Activated T-cell treated with anti-CD3 and anti-CD28 coated beads, Interleukin-2, amount 50 U/mL, for 48 hours (primary cell): Measurements from ENCODE around the gene PKDCC.
A peak's percentile ranks its signal among the peaks of the same experiment; 100 is the strongest.
"Not testable (repeated sequence)": the region's sequence is repeated elsewhere in the genome, so short reads cannot be mapped to it uniquely, and the experiment has no call there.

Experiments used
- DNase-seq, 2 experiments: peaks; one replicate each; pipeline ENCODE4 v3.0.0-alpha.2; 2020

PKDCC gene

DNA sequence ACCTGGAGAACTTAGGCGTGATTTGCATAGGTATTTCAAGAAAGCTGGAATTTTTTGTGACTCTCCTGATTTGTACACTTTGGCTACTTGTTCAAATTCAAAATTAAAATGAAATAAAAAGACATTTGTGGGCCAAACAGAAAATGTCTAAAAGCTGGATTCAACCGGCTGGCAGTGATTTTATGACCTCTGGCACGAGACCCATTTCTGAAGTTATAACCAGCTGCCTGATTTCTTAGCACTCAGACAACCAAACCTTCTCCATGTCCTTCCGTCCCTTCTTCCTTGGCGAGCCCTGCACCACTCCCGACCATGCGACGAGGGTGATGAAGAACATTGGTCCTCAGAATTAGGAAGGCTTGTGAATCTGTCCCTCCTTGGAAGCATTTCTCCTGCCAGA lies 19.7 kb downstream of the PKDCC start:
- DNase-seq = no peak

DNA sequence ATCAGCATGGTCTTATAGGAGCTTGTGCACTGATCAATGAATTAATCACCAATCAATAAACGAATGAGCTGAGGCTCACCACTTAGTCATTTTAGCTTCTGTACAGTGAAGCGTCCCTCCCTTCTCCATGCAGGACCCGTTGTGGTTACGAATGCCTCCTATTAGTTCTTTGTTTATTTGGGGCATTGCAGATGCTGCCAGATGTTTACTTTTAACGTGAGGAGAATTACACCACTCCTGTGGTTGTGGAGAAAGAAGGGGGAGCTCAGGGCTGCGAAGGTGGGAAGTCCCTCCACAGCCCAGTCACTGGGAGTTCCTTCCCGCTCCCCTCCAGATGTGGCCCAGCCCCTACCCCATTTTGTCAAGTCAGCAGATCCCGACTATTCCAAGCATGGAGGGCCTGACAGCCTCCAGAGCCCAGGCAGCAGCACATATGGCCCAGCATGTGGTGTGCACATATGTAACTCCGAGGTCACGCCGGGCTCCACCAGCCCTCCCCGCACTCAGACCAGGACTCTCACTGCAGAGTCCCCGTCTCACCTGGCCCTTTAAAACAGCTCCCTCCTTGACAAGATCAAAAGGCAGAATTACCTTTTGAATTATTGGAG lies 20.9 kb downstream of the PKDCC start:
- no peak for DNase-seq

GRCh38 chr2:42069568-42069967 lies 21.7 kb downstream of the PKDCC start:
- DNase-seq = no peak

GRCh38 chr2:42071791-42072190 lies 24.0 kb downstream of the PKDCC start:
- DNase-seq = no peak

DNA sequence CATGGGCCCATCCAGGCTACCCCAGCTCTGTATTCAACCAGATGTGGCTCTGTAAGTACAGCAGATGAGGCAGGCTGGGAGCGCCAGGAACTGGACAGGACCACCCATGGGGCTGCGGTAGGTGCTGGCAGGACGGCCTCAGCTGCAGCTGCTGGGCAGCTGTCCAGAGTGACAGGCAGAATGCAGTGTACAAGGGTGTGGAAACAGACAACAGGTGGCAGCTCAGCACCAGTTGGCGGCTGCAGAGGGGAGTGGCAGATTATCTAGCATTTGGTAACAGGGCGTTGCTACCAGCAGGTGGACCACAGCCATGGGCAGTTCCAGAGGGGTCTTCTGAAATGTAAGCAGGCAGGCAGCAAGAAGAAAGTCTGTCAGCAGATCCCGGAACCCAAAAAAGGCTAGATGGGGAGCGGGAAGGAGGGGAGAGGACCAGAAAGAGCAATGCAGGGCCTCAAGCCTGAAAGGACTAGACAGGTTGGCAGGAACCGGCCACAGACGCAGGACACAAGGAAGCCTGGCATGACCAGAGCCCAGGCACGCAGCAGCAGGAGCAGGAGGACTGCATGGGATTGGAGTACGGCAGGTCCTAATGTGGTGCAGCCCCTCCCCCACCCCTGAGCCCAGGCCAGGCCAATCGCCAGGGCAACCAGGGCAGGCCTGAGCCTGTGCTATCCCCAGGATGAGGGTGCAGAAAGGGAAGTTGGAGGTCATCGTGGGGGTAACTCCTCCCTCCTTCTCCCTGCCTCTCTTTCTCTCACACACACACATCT lies 24.7 kb downstream of the PKDCC start:
- no peak for DNase-seq

DNA sequence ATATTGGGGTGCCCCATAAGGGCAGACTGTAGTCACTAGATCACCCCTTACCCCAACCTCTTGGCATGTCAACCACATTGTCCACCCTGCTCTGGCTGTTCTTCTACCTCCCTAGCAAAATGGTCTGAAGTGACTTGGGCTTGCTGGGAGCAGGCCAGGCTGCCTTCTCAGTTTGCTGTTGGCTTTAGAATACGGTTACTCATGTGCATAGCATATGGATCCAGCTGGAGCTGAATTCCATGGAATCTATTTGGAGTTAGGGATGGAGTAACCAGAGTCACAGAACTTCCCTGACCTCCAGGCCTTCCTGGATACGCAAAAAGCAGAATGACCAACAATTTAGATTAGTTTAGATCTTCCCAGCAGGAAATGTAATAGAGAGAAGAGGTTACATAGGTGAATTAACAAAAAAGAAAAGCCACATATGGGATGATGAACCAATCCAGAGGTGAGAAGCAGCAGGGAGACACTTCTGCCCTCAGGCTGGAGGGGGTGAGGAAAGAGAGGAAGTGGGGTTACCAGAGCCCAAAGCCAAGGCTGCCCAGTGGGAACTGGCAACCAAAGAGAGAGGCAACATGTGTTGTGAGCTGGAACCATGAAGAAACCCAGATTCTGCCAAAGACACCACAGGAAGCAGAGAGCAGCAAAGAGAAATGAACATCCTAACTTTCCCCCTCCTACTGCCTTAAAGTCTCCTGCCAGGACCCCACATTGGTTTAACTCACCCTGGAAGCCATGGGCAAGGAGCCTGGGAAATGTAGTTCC lies 26.1 kb downstream of the PKDCC start:
- DNase-seq = no peak

DNA sequence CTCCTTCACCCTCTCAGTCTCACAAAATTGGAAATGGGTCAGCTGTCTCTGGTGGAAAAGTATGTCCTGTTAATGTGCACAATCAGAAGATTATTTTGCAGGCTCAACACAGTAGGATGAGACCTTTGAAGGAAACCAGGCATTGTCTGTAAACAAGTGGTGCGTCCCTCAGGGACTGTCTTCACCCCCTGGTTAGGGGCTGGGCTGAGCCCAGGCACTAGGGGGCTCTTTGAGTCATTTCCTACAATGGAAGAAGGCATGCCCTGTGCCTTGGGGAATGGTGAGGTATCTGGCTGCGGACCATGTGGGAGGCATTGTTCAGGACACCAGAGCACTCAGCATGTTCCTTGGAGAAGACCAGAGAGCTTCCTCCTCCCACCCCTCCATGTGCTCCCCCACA lies 26.8 kb downstream of the PKDCC start:
- DNase-seq = no peak

DNA sequence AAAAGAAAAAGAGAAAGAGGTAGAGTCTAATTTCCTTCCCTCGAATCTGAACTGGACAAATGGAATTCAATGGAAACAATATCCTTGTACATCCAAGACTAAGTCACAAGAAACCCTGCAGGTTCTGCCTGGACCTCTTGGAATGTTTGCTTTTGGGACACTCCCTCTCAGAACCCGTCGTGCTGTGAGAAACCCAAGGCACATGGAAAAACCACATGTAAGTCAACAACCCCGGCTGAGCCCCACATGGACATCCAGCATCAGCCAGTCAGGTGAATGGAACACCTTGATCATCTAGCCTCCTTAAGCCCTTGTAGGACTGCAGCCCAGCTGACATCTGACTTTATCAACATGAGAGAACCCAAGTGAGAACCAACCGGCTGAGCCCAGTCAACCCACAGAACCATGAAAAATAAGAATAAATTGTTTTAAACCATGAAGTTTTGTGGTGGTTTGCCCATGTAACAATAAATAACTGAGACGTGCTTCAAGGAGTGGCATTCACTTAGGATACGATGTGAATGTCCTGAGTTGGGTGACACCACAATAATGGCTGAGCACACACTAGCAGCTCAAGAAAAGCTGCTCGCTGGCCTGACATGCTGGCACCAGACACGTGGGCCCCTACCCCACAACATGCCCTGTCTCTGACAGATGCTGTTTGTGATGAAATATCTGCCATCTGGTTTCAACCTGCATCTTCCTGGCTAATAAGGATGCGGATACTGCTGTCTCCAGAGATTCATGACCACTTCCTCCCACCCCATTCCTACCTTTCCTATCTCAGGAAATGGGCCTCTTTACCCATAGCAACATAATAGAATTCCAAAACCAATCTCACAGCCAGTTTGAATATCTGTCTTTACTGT lies 28.8 kb downstream of the PKDCC start:
- no peak for DNase-seq

DNA sequence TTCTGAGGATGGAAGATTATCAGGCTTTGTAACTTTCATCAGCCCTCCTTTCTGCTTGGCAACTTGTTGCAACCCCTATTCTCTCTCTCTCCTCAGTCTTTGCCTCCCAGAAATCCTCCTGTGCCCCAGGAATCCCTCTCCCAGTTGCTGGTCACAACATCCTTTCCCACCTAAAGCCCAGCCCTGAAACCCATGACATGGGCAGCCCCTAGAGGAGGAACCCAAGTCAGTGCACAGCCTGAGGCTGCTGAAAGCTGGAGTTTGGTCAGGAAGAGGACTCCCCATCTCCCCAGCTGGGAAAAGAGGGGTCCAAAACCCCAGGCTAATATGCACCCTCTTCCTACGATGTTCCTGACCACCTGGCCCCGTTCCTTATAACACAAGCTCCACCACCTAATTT lies 29.5 kb downstream of the PKDCC start:
- no peak for DNase-seq

DNA sequence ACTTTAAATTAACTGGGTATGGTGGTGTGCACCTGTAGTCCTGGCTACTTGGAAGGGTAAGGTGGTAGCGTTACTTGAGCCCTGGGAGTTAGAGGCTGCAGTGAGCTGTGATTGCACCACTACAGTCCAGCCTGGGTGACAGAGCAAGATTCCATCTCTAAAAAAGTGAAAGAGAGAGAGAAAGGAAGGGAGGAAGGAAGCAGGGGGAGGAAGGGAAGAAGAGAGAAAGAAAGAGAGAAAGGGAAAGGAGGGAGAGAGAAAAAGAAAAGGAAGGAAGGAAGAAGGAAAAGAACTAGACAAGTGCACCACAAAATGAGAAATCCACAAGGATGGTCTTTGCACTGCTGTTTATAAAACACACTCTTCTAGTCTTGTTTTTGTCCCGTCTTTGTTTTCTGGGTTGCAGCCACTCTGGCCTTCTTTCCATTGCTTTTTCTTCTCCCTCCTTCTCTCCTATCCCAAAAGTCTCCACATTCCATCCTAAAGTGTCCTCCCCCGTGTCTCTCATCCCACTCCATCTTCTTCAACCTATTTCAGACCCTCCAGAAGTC lies 32.0 kb downstream of the PKDCC start:
- no peak for DNase-seq

DNA sequence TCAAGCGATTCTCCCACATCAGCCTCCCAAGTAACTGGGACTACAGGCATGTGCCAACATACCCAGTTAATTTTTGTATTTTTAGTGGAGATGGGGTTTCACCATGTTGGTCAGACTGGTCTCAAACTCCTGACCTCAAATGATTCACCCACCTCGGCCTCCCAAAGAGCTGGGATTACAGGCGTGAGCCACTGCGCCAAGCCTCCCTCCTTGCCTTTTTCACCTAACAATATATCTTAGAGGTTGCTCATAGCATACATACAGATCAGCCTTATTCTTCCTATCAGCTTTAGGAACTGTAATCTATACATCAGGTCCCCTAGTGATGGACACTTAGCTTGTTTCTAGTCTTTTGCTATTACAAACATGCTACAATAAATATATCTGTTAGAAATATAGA lies 33.3 kb downstream of the PKDCC start:
- not testable (repeated sequence) for DNase-seq

DNA sequence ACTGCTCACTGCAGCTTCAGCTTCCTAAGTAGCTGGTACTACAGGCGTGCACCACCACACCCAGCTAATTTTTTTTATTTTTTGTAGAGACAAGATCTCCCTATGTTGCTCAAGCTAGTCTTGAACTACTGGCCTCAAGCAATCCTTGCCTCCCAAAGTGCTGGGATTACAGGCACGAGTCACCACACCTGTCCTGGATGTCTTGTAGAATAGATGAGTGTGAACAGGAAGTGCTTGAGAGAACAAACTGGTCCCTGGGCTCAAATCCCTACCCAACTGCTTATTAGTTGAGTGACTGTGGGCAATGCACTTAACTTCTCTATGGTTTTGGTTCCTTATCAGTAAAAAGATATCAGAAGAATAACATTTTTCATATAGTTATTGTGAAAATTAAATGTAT lies 34.2 kb downstream of the PKDCC start:
- DNase-seq = no peak

DNA sequence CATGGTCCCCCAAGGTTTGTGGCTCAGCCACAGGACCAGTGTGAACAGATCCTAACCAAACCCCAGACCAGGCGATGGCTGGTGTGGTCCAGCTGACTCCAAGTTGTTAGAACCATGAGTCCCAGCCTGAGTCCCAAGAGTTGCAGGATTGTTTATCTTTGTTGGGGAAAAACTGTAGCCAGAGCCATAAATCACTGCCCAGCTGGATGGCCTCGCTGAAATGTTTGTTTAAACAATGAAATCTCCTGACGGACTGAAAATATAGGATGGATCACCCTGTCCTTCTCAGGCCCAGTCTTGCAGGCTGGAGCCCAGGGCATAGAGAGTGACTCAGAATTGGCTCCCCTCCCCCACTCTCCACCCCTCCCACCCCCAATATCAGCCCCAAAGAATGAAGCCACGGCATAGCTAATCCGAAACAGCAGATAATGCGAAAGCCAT lies 36.4 kb downstream of the PKDCC start:
- no peak for DNase-seq

- not testable (repeated sequence) for DNase-seq
These were observed 37.2 kb downstream of the PKDCC start for GRCh38 chr2:42085070-42085469.

GRCh38 chr2:42085706-42086487 lies 38.1 kb downstream of the PKDCC start:
- DNase-seq = no peak

DNA sequence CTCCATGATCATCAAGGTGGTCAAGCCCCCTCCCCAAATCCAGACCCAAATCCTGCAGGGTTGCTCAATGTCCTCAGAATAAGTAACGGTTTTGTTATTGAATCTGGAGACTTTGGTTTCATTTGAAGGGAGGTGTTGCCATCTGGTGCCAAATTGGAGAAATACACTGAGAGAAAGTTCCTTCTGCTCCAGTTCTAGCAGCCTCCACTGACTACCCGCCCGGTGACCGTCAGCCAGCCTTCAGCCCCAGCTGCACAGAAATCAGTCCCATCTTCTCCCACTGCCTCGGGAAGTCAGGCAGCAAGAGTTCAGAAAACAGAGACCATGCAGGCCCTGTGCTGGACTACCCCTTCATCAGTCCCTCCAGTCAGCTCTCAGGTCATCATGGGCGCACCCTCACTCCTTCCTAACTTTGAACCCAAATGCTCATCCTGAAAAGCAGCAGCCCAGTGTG lies 38.7 kb downstream of the PKDCC start:
- DNase-seq = peak; percentile 46 to 53

DNA sequence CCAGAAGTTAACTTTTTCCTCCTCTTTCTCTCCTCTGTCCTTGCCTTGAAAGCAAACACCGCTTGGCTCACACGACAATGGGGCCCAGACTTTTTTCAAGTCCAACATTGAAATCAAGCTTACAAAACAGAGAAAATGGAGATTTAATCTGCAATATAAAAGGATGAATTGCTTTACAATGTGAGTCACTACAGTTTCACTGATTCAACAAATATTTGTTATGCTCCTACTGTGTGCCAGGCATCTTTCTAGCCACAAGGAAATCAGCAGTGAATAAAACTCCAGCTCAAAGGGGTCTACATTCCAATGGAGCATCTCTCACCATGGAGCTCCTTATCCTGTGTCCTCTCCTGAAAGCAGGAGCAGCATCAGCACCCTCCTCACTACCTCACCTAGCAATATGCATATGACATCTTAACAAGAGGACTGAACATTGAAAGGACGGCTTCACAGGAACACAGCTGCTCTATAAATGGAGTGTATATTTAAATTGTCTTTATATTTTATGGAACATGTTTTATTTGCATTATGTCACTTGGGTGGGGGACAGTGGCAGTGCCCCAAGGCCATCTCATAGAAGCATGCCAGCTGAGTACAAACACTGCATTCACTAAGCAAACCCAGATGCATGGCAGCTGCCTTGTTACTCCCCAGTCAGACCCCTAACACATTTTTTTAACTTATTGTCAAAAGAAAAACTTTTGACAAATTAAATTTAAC lies 39.5 kb downstream of the PKDCC start:
- no peak for DNase-seq

DNA sequence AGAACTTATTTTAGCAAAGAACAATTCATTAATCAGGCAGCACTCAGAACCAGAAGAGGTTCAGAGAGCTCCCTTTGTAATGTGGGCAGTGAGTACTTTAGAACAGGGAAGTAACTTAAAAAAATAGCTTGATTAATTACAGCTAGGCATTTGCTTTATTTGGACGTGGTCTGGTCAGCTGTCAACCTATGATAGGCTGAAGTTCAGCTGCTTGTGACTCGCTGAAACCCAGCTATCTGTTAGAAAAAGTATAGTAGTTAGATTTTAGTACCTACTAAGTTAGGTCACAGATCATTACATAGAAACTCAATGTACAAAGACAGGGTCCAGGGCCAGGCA lies 40.0 kb downstream of the PKDCC start:
- DNase-seq = no peak

GRCh38 chr2:42089340-42089925 lies 41.6 kb downstream of the PKDCC start:
- DNase-seq = peak; percentile 78 to 83

GRCh38 chr2:42090216-42090615 lies 42.4 kb downstream of the PKDCC start:
- DNase-seq = no peak

DNA sequence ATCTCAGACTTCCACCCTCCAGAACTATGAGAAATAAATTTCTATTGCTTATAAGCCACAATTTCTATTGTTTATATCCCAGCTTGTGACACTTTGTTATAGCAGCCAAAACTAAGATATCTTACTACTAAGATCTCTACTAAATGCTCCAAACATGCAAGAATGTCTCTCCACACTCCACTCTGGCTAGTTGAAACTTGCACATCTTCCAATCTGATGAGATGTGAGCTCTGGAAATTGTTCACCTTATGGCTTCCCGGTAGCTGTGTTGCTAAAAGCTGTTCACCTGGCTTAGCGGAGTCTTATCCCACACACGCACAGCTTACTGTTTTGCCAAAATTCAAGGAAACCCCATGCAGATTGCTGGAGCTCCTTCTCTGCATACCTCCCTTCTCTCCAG lies 43.9 kb downstream of the PKDCC start:
- DNase-seq = no peak
